Measurements from ENCODE around the gene ELOVL2. TPM values are rescaled to one million over a fixed set of nuclear protein-coding genes. Genes with fewer than 3 reads are reported as not detected.
A peak's percentile ranks its signal among the peaks of the same experiment; 100 is the strongest.

ELOVL2 gene
- polyA plus RNA-seq, 1 donor (not counting 4 experiments of a cell fraction or from before 2014, with no cell fraction given): 0.05 TPM

DNA sequence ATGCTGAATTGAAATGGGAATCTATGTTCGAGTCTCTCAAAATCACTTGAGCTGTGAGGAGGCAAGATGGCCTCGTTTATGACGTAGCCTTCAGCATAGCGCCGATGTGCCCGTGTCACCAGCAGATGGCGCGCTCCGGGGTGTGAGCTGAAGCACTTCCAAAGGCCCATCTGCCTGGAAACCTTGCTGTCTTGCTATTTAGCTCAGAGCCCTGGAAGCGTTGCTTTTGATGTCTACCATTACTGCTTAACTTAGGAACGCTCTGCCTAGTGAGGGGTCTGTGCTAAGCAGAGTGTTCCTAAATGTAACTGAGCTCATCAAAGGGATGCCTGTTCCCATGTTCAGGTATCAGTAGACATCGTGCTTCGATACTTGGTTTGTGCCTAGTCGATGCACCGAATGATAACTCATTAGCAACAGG lies 89.5 kb downstream of the ELOVL2 start:
- DNase-seq (ENCODE audit: low read depth, low spot score) (peak; percentile 26), FAIRE-seq (peak; percentile 44)
- H3K9me1 ChIP-seq (ENCODE audit: control insufficient read depth, extremely low read depth, insufficient read depth, low read length): no peaks in the 10 kb centered on the region
- dilution Hi-C loops (cut with MboI; ENCODE audit: extremely low pct_ligation_motif_present, low sequenced_read_pairs): loop anchor here (25.0 kb wide), 1 partner anchor 108 kb away; no protein-coding TSS in a partner anchor
- H3K4me1 ChIP-seq (ENCODE audit: control insufficient read depth, extremely low read depth, insufficient read depth, low read length): no peaks in the 10 kb centered on the region
- no peaks in the 10 kb centered on the region for H3K27me3 ChIP-seq (ENCODE audit: control insufficient read depth, extremely low read depth, insufficient read depth, low read length)
- TF ChIP-seq EZH2 (IDR thresholded peaks at IDR 0.05; ENCODE audit: low read length): no peak
- TF ChIP-seq, protein P1, sequence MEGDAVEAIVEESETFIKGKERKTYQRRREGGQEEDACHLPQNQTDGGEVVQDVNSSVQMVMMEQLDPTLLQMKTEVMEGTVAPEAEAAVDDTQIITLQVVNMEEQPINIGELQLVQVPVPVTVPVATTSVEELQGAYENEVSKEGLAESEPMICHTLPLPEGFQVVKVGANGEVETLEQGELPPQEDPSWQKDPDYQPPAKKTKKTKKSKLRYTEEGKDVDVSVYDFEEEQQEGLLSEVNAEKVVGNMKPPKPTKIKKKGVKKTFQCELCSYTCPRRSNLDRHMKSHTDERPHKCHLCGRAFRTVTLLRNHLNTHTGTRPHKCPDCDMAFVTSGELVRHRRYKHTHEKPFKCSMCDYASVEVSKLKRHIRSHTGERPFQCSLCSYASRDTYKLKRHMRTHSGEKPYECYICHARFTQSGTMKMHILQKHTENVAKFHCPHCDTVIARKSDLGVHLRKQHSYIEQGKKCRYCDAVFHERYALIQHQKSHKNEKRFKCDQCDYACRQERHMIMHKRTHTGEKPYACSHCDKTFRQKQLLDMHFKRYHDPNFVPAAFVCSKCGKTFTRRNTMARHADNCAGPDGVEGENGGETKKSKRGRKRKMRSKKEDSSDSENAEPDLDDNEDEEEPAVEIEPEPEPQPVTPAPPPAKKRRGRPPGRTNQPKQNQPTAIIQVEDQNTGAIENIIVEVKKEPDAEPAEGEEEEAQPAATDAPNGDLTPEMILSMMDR (optimal IDR thresholded peaks at IDR 0.05 in 1 of 3, IDR thresholded peaks at IDR 0.05 in 1 of 3, conservative IDR thresholded peaks at IDR 0.05 in 1 of 3; ENCODE audit: extremely low read depth in 1 of 3, insufficient read depth in 2 of 3, low read length in 3 of 3): peak; percentile 95 to 99 (median 98)
- no peaks in the 10 kb centered on the region for H4K20me1 ChIP-seq (ENCODE audit: control insufficient read depth, extremely low read depth, insufficient read depth, low read length)
- H3K79me2 ChIP-seq (ENCODE audit: control insufficient read depth, insufficient read depth, low read length): no peaks in the 10 kb centered on the region
- H3K27ac ChIP-seq (ENCODE audit: control insufficient read depth, insufficient read depth, low read length): no peak overlapping the region
- no peak overlapping the region for H3K4me2 ChIP-seq (ENCODE audit: control insufficient read depth, extremely low read depth, insufficient read depth, low read depth, low read length)
- H3K4me3 ChIP-seq (ENCODE audit: control insufficient read depth in 2 of 3, extremely low read depth in 1 of 3, insufficient read depth in 2 of 3, low read depth in 1 of 3, low read length in 3 of 3): no peak overlapping the region
- no peaks in the 10 kb centered on the region for H3K36me3 ChIP-seq (ENCODE audit: control insufficient read depth in 2 of 2, extremely low read depth in 1 of 2, insufficient read depth in 2 of 2, low read length in 2 of 2)
- peak overlapping the region; percentile 23 for H2AFZ ChIP-seq (ENCODE audit: control insufficient read depth, low read length)
- no peak overlapping the region for H3K9ac ChIP-seq (ENCODE audit: control insufficient read depth, extremely low read depth, insufficient read depth, low read length)
- H3K9me3 ChIP-seq (ENCODE audit: control insufficient read depth, low read depth, low read length): no peaks in the 10 kb centered on the region

DNA sequence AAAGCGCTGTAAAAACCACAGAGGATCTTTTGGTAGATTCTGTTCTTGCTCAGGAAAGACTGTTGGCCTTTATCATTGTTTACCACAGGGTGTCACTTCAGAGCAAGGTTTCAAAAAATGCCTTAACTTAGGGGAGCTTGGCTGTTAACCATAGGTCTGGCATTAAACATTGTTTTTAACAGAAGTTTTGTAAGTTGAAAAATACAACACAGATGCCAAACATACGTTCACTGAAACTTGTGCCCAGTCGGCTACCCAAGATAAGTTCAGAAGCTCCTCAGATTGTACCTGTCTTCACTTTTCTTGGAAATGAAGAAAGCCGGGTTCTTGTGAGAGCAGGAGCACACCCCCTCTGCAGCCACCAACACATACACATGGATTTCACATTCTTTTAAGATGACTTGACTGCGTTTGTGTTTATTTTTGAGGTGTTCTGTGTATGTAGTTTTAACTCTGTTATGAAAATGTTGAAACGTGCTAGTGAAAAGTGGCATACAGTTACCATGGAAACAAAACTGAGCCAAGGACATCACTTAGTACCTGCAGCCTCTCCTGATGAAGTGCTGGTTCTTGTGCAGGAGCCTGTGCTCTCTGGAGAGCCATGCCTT lies 92.3 kb downstream of the ELOVL2 start:
- no peaks in the 10 kb centered on the region for H3K79me2 ChIP-seq (ENCODE audit: control insufficient read depth, insufficient read depth, low read length)
- no peak overlapping the region for H2AFZ ChIP-seq (ENCODE audit: control insufficient read depth, low read length)
- no peaks in the 10 kb centered on the region for H3K36me3 ChIP-seq (ENCODE audit: control insufficient read depth in 2 of 2, extremely low read depth in 1 of 2, insufficient read depth in 2 of 2, low read length in 2 of 2)
- DNase-seq (ENCODE audit: low read depth, low spot score) (no peak), FAIRE-seq (peak; percentile 97)
- no peaks in the 10 kb centered on the region for H3K4me1 ChIP-seq (ENCODE audit: control insufficient read depth, extremely low read depth, insufficient read depth, low read length)
- H3K4me2 ChIP-seq (ENCODE audit: control insufficient read depth, extremely low read depth, insufficient read depth, low read depth, low read length): no peak overlapping the region
- no peaks in the 10 kb centered on the region for H3K27me3 ChIP-seq (ENCODE audit: control insufficient read depth, extremely low read depth, insufficient read depth, low read length)
- H3K9ac ChIP-seq (ENCODE audit: control insufficient read depth, extremely low read depth, insufficient read depth, low read length): no peak overlapping the region
- no peak overlapping the region for H3K4me3 ChIP-seq (ENCODE audit: control insufficient read depth in 2 of 3, extremely low read depth in 1 of 3, insufficient read depth in 2 of 3, low read depth in 1 of 3, low read length in 3 of 3)
- no peaks in the 10 kb centered on the region for H3K9me1 ChIP-seq (ENCODE audit: control insufficient read depth, extremely low read depth, insufficient read depth, low read length)
- no peaks in the 10 kb centered on the region for H3K9me3 ChIP-seq (ENCODE audit: control insufficient read depth, low read depth, low read length)
- H4K20me1 ChIP-seq (ENCODE audit: control insufficient read depth, extremely low read depth, insufficient read depth, low read length): no peaks in the 10 kb centered on the region
- no peak overlapping the region for H3K27ac ChIP-seq (ENCODE audit: control insufficient read depth, insufficient read depth, low read length)
- TF ChIP-seq, protein P1 (optimal IDR thresholded peaks at IDR 0.05 in 1 of 3, IDR thresholded peaks at IDR 0.05 in 1 of 3, conservative IDR thresholded peaks at IDR 0.05 in 1 of 3; ENCODE audit: extremely low read depth in 1 of 3, insufficient read depth in 2 of 3, low read length in 3 of 3): peak in 2 of 3 experiments; percentile 51 to 52
- no peak for TF ChIP-seq EZH2 (IDR thresholded peaks at IDR 0.05; ENCODE audit: low read length)
- dilution Hi-C loops (cut with MboI; ENCODE audit: extremely low pct_ligation_motif_present, low sequenced_read_pairs): loop anchor here (25.0 kb wide), 1 partner anchor 111 kb away; no protein-coding TSS in a partner anchor
